HCT116 (cell line): ENCODE measurements around the gene THUMPD2. TPM values are rescaled to one million over a fixed set of nuclear protein-coding genes. Genes with fewer than 3 reads are reported as not detected.

ENCODE experiments used
- ATAC-seq: fragments of 200-7000 bp; cut with Tn5 transposase; 2 replicates; pipeline ENCODE4 v1.9.1; 2020; ENCODE audit warnings: mild to moderate bottlenecking, moderate library complexity
- BruUV-seq: library from RNA; stranded (reverse); fragments of 400-500 nt; replicated peaks from 2 replicates; lab custom pipeline; 2021; lab: Mats Ljungman, UMichigan
- CTCF ChIA-PET: fragments of 300-600 bp; sonication (Branson Sonifier 250); formaldehyde crosslinking; loops from one replicate; lab custom pipeline; 2021; ENCODE audit warnings: antibody characterized with exemption; lab: Charles Lee
- POLR2A ChIA-PET: fragments of 300-600, 350-600 bp; sonication (Branson Sonifier 250); formaldehyde crosslinking; loops from one replicate; lab custom pipeline; 2021; ENCODE audit warnings: antibody characterized with exemption; lab: Charles Lee
- RAD21 ChIA-PET, 2 experiments: fragments of 300-600 bp; sonication (Branson Sonifier 250); formaldehyde crosslinking; loops; one replicate each; lab custom pipeline; 2023; ENCODE audit warnings: low total read pairs in 2 of 2; ENCODE audit not compliant: uncharacterized antibody in 2 of 2, unreplicated experiment in 2 of 2, low non-redundant PET in 1 of 2; lab: Charles Lee
- DNase-seq: peaks from one replicate; pipeline ENCODE4 v3.0.0-alpha.2; 2010; ENCODE audit warnings: low read depth, low spot score
- H2AFZ ChIP-seq: fragments of 200-600 bp; shearing (Covaris generic), sonication (generic); 2 replicates; pipeline ENCODE4 v1.6.1; 2017; ENCODE audit warnings: low read depth, mixed run types, mixed read lengths, antibody characterized with exemption, low read length; ENCODE audit not compliant: poor library complexity, severe bottlenecking
- H3K27ac ChIP-seq: 2 replicates; pipeline ENCODE4 v1.5.1; 2012; ENCODE audit warnings: low read depth, low read length
- H3K27me3 ChIP-seq: fragments of 200-600 bp; sonication (generic); 2 replicates; pipeline ENCODE4 v1.6.1; 2016; ENCODE audit warnings: mixed run types, low read length, mixed read lengths; ENCODE audit not compliant: insufficient read depth
- H3K36me3 ChIP-seq, 2 experiments: fragments of 200-500 bp in 1 of 2; fragments of 200-600 bp in 1 of 2; sonication (Bioruptor generic) in 1 of 2; sonication (generic) in 1 of 2; 2 replicates each; pipeline versions ENCODE4 v1.5.1 to v1.6.1; 2014 to 2016; ENCODE audit warnings: low read length in 2 of 2, inconsistent platforms in 1 of 2, mixed read lengths in 1 of 2, mixed run types in 1 of 2; ENCODE audit not compliant: insufficient read depth in 2 of 2, control insufficient read depth in 1 of 2
- H3K4me1 ChIP-seq, 2 experiments: fragments of 200-600 bp in 1 of 2; sonication (generic) in 1 of 2; 2 replicates each; pipeline versions ENCODE4 v1.5.1 to v1.6.1; 2012 to 2017; ENCODE audit warnings: low read length in 2 of 2, inconsistent platforms in 1 of 2, mild to moderate bottlenecking in 1 of 2, mixed read lengths in 1 of 2, mixed run types in 1 of 2, moderate library complexity in 1 of 2; ENCODE audit not compliant: insufficient read depth in 2 of 2, control insufficient read depth in 1 of 2
- H3K4me2 ChIP-seq: fragments of 200-600 bp; sonication (generic); 2 replicates; pipeline ENCODE4 v1.6.1; 2017; ENCODE audit warnings: mixed run types, low read length, mixed read lengths
- H3K4me3 ChIP-seq, 2 experiments: fragments of 200-600 bp in 1 of 2; sonication (generic) in 1 of 2; replicated peaks in 1 of 2; 2 replicates each; pipeline ENCODE4 v1.5.1; 2011 to 2016; ENCODE audit warnings: low read length in 2 of 2, control low read depth in 1 of 2, low read depth in 1 of 2, mild to moderate bottlenecking in 1 of 2, mixed read lengths in 1 of 2, mixed run types in 1 of 2
- H3K79me2 ChIP-seq: fragments of 200-600 bp; sonication (generic); 2 replicates; pipeline ENCODE4 v1.6.1; 2017; ENCODE audit warnings: mild to moderate bottlenecking, mixed run types, low read length, moderate library complexity, mixed read lengths; ENCODE audit not compliant: insufficient read depth
- H3K9ac ChIP-seq: fragments of 200-600 bp; sonication (generic); 2 replicates; pipeline ENCODE4 v1.6.1; 2016; ENCODE audit warnings: low read length, mixed read lengths
- H3K9me2 ChIP-seq: fragments of 200-600 bp; sonication (generic), shearing (Covaris generic); 2 replicates; pipeline ENCODE4 v1.6.1; 2017; ENCODE audit warnings: mixed run types, mild to moderate bottlenecking, moderate library complexity; ENCODE audit not compliant: insufficient read depth
- H3K9me3 ChIP-seq, 2 experiments: fragments of 200-500 bp in 1 of 2; fragments of 200-600 bp in 1 of 2; sonication (Bioruptor generic) in 1 of 2; sonication (generic) in 1 of 2; 2 replicates each; pipeline ENCODE4 v1.6.1; 2014 to 2017; ENCODE audit warnings: low read length in 2 of 2, mixed read lengths in 2 of 2, inconsistent platforms in 1 of 2, low read depth in 1 of 2, mild to moderate bottlenecking in 1 of 2, mixed run types in 1 of 2, moderate library complexity in 1 of 2; ENCODE audit not compliant: control insufficient read depth in 1 of 2, insufficient read depth in 1 of 2
- H4K20me1 ChIP-seq: fragments of 200-600 bp; sonication (generic), shearing (Covaris generic); 2 replicates; pipeline ENCODE4 v1.6.1; 2017; ENCODE audit warnings: mixed run types, mild to moderate bottlenecking, moderate library complexity; ENCODE audit not compliant: insufficient read depth
- ATF3 ChIP-seq: IDR thresholded peaks from 2 replicates; pipeline ENCODE4 v1.6.1; 2012
- CEBPB ChIP-seq: IDR thresholded peaks from 2 replicates; pipeline ENCODE4 v1.6.1; 2012; ENCODE audit warnings: low read depth
- ELF1 ChIP-seq: IDR thresholded peaks from 2 replicates; pipeline ENCODE4 v1.6.1; 2012; ENCODE audit warnings: low read depth, borderline replicate concordance
- EZH2 ChIP-seq: fragments of 200-600 bp; sonication (generic); IDR thresholded peaks from 2 replicates; pipeline ENCODE4 v1.6.1; 2017; ENCODE audit warnings: antibody characterized with exemption, mixed run types
- FOSL1 ChIP-seq: IDR thresholded peaks from 2 replicates; pipeline ENCODE4 v1.6.1; 2012; ENCODE audit warnings: low read depth
- POLR2A ChIP-seq: IDR thresholded peaks from 2 replicates; pipeline ENCODE4 v1.7.0; 2011; ENCODE audit warnings: borderline replicate concordance; ENCODE audit not compliant: insufficient read depth, insufficient read length; ENCODE audit errors: extremely low read depth
- REST ChIP-seq: IDR thresholded peaks from 2 replicates; pipeline ENCODE4 v1.6.1; 2012; ENCODE audit warnings: low read depth
- SP1 ChIP-seq: IDR thresholded peaks from 2 replicates; pipeline ENCODE4 v1.6.1; 2012; ENCODE audit warnings: low read depth
- SRF ChIP-seq: IDR thresholded peaks from 2 replicates; pipeline ENCODE4 v1.6.1; 2012; ENCODE audit warnings: low read depth
- TCF7L2 ChIP-seq: IDR thresholded peaks from 2 replicates; pipeline ENCODE4 v1.7.0; 2011; ENCODE audit warnings: borderline replicate concordance, inconsistent platforms; ENCODE audit not compliant: insufficient read depth, insufficient read length; ENCODE audit errors: extremely low read depth
- ZBTB33 ChIP-seq: IDR thresholded peaks from 2 replicates; pipeline ENCODE4 v1.6.1; 2011; ENCODE audit warnings: mild to moderate bottlenecking, low read length, moderate library complexity; ENCODE audit not compliant: insufficient replicate concordance; ENCODE audit errors: extremely low read depth
- intact Hi-C: fragments of 100-400 bp; cut with micrococcal nuclease; formaldehyde crosslinking; loops from 2 replicates; pipeline ENCODE4 v1.10.0; 2022
- total RNA-seq: library from RNA; stranded (reverse); gene quantifications from one replicate; pipeline ENCODE4 v1.2.1, GENCODE V29; 2021; ENCODE audit not compliant: unreplicated experiment

Gene THUMPD2
- total RNA-seq, 1 experiment from 2014 or later, result 15.8 TPM

- RAD21 ChIA-PET, result no interaction called here
- Histone ChIP-seq H3K4me2 (no peak overlapping the region), H4K20me1 (peaks cover 8% of the 10 kb centered on the region; the same call in 1 of the 2 replicates), H3K9ac (no peak overlapping the region), H3K4me3 (no peak overlapping the region), H3K27me3 (no peaks in the 10 kb centered on the region), H3K9me2 (no peaks in the 10 kb centered on the region), H3K27ac (no peak overlapping the region), H3K79me2 (peaks cover 17% of the 10 kb centered on the region; the same call in 1 of the 2 replicates), H2AFZ (no peak overlapping the region), H3K9me3 (no peaks in the 10 kb centered on the region), H3K4me1 (no peaks in the 10 kb centered on the region), H3K36me3 (peaks cover 8 to 20% of the 10 kb centered on the region in 2 experiments; a peak in 3 of 4 replicates)
- no peak for ATAC-seq
- CTCF ChIA-PET, result interaction anchor here (1.2 to 3.6 kb wide), 3 partner anchors 352 to 784 kb away, joined by 3 to 22 read pairs (median 18); no protein-coding TSS in a partner anchor
- TF ChIP-seq SP1 (no peak), FOSL1 (no peak), ELF1 (no peak), EZH2 (no peak), ATF3 (no peak), POLR2A (no peak), CEBPB (no peak)
- POLR2A ChIA-PET, result no interaction called here
- intact Hi-C loops, result loop anchor here (5.0 kb wide), 1 partner anchor 499 kb away; no protein-coding TSS in a partner anchor
- BruUV-seq, result no TSS peak
- DNase-seq, result no peak
These were observed 47.5 kb downstream of the THUMPD2 start for GRCh38 chr2:39731546-39731945.

GRCh38 chr2:39730685-39731302 is 48.3 kb downstream of the THUMPD2 start:
- ATAC-seq (peak; percentile 72), DNase-seq (peak; percentile 10)
- Histone ChIP-seq H3K4me1 (no peaks in the 10 kb centered on the region), H3K36me3 (peaks cover 2 to 12% of the 10 kb centered on the region in 2 experiments; a peak in 2 of 4 replicates), H3K9me2 (no peaks in the 10 kb centered on the region), H4K20me1 (peaks cover 1% of the 10 kb centered on the region; the same call in 1 of the 2 replicates), H3K79me2 (peaks cover 10% of the 10 kb centered on the region; the same call in 1 of the 2 replicates), H3K9me3 (no peaks in the 10 kb centered on the region), H3K27ac (no peak overlapping the region), H3K4me2 (no peak overlapping the region), H2AFZ (no peak overlapping the region), H3K27me3 (no peaks in the 10 kb centered on the region), H3K9ac (no peak overlapping the region), H3K4me3 (no peak overlapping the region)
- RAD21 ChIA-PET, result no interaction called here
- intact Hi-C loops, result loop anchor here (5.0 kb wide), 1 partner anchor 498 kb away; no protein-coding TSS in a partner anchor
- BruUV-seq, result no TSS peak
- CTCF ChIA-PET, result interaction anchor here (0.7 to 3.6 kb wide), 16 partner anchors 10 to 783 kb away, joined by 3 to 22 read pairs (median 3); no protein-coding TSS in a partner anchor
- POLR2A ChIA-PET, result no interaction called here
- no peak for TF ChIP-seq POLR2A
- no peak for TF ChIP-seq TCF7L2
- TF ChIP-seq ZBTB33, result no peak
- 0 out of 2 replicates have a peak, but pooled peaks have one; percentile 9 for TF ChIP-seq SRF
- no peak for TF ChIP-seq REST
